ENCODE results near the gene FAT2.

- TF ChIP-seq CTCF (IDR thresholded peaks at IDR 0.05) (no peak), POLR2A (IDR thresholded peaks at IDR 0.05) (no peak)
These were observed 3.2 kb downstream of the FAT2 start for GRCh38 chr5:151587796-151588555.
